Progenitor cell of endocrine pancreas (in vitro differentiated cells): Measurements from ENCODE around the gene BSN. TPM values are rescaled to one million over a fixed set of nuclear protein-coding genes. Genes with fewer than 3 reads are reported as not detected.

Experiments
- DNase-seq: peaks from one replicate; pipeline ENCODE4 v3.0.0; 2021; ENCODE audit warnings: low spot score; ENCODE audit not compliant: unreplicated experiment
- H3K27ac Mint-ChIP-seq: 2 replicates; pipeline ENCODE4 v1.8.0; 2021; ENCODE audit warnings: mild to moderate bottlenecking, moderate library complexity, mixed read lengths
- H3K27me3 Mint-ChIP-seq: 2 replicates; pipeline ENCODE4 v1.8.0; 2021; ENCODE audit warnings: mixed read lengths
- H3K36me3 Mint-ChIP-seq: 2 replicates; pipeline ENCODE4 v1.8.0; 2022; ENCODE audit warnings: mixed read lengths; ENCODE audit not compliant: insufficient read depth
- H3K4me1 Mint-ChIP-seq: 2 replicates; pipeline ENCODE4 v1.8.0; 2021; ENCODE audit warnings: low read depth, mixed read lengths
- H3K4me3 Mint-ChIP-seq: 2 replicates; pipeline ENCODE4 v1.8.0; 2021; ENCODE audit warnings: low read depth, mild to moderate bottlenecking, moderate library complexity, mixed read lengths
- H3K9me3 Mint-ChIP-seq: 2 replicates; pipeline ENCODE4 v1.8.0; 2021; ENCODE audit warnings: low read depth, mixed read lengths
- CTCF ChIP-seq: fragments of 200-600 bp; sonication (generic); IDR thresholded peaks from one replicate; pipeline ENCODE4 v1.5.0; 2021; ENCODE audit warnings: antibody characterized with exemption, mild to moderate bottlenecking; ENCODE audit not compliant: unreplicated experiment
- total RNA-seq: library from RNA; stranded (reverse); gene quantifications from 2 replicates; pipeline ENCODE4 v1.2.1, GENCODE V29; 2021

Gene BSN
- total RNA-seq, 1 donor from 2014 or later = 3.8 TPM

- DNase-seq = no peak
- Mint-ChIP-seq H3K27ac (no peak overlapping the region), H3K27me3 (no peaks in the 10 kb centered on the region), H3K4me3 (no peak overlapping the region), H3K36me3 (peaks cover 2% of the 10 kb centered on the region), H3K9me3 (peaks cover 7% of the 10 kb centered on the region), H3K4me1 (no peaks in the 10 kb centered on the region)
- TF ChIP-seq CTCF = no peak
These were observed 75.2 kb downstream of the BSN start for GRCh38 chr3:49629451-49629850.

GRCh38 chr3:49629866-49630265, 75.6 kb downstream of the BSN start:
- Mint-ChIP-seq H3K36me3 (peaks cover 2% of the 10 kb centered on the region), H3K4me3 (no peak overlapping the region), H3K4me1 (no peaks in the 10 kb centered on the region), H3K27ac (no peak overlapping the region), H3K9me3 (peaks cover 7% of the 10 kb centered on the region), H3K27me3 (no peaks in the 10 kb centered on the region)
- TF ChIP-seq CTCF = no peak
- DNase-seq = no peak

- H3K27me3 Mint-ChIP-seq = no peaks in the 10 kb centered on the region
- no peak for TF ChIP-seq CTCF
- peaks cover 2% of the 10 kb centered on the region for H3K36me3 Mint-ChIP-seq
- no peaks in the 10 kb centered on the region for H3K4me1 Mint-ChIP-seq
- H3K4me3 Mint-ChIP-seq = no peak overlapping the region
- no peak for DNase-seq
- peaks cover 7% of the 10 kb centered on the region for H3K9me3 Mint-ChIP-seq
- no peak overlapping the region for H3K27ac Mint-ChIP-seq
These were observed 76.5 kb downstream of the BSN start for GRCh38 chr3:49630784-49631183.

- no peaks in the 10 kb centered on the region for H3K27me3 Mint-ChIP-seq
- peaks cover 2% of the 10 kb centered on the region for H3K36me3 Mint-ChIP-seq
- H3K9me3 Mint-ChIP-seq = peaks cover 7% of the 10 kb centered on the region
- H3K4me3 Mint-ChIP-seq = no peak overlapping the region
- no peaks in the 10 kb centered on the region for H3K4me1 Mint-ChIP-seq
- TF ChIP-seq CTCF = no peak
- H3K27ac Mint-ChIP-seq = no peak overlapping the region
- no peak for DNase-seq
These were observed 80.5 kb downstream of the BSN start for GRCh38 chr3:49634736-49635135.

- H3K9me3 Mint-ChIP-seq = peaks cover under 1% of the 10 kb centered on the region
- H3K4me3 Mint-ChIP-seq = no peak overlapping the region
- H3K27me3 Mint-ChIP-seq = no peaks in the 10 kb centered on the region
These were observed 82.8 kb downstream of the BSN start for GRCh38 chr3:49636883-49637609.

More at GRCh38 chr3:49636883-49637609, 82.8 kb downstream of the BSN start:
- Mint-ChIP-seq H3K27ac (no peak overlapping the region), H3K36me3 (peaks cover under 1% of the 10 kb centered on the region), H3K4me1 (no peaks in the 10 kb centered on the region)
- no peak for TF ChIP-seq CTCF
- DNase-seq = no peak
